GM12892 (cell line): ENCODE measurements around the gene CCL3.

ENCODE experiments used
- POLR2A ChIP-seq: IDR thresholded peaks from 2 replicates; pipeline ENCODE4 v1.6.1; 2011; ENCODE audit warnings: low read depth, low read length, control low read depth
- POLR2AphosphoS5 ChIP-seq: IDR thresholded peaks from 2 replicates; pipeline ENCODE4 v1.6.1; 2011; ENCODE audit warnings: low read depth, low read length, control low read depth
- TAF1 ChIP-seq: IDR thresholded peaks from 2 replicates; pipeline ENCODE4 v1.6.1; 2011; ENCODE audit warnings: low read depth, mild to moderate bottlenecking, control low read depth, low read length, borderline replicate concordance

- TF ChIP-seq POLR2AphosphoS5 = no peak
- no peak for TF ChIP-seq TAF1
- no peak for TF ChIP-seq POLR2A
These were observed 17.4 kb downstream of the CCL3 start for GRCh38 chr17:36072431-36073121.
